HG02943 (cell line): ENCODE measurements around the gene IFT25.

ENCODE experiments used
- ATAC-seq: cut with Tn5 transposase; IDR thresholded peaks from one replicate; pipeline ENCODE4 v1.9.1; 2021; ENCODE audit warnings: mild to moderate bottlenecking, low read depth, moderate library complexity; ENCODE audit not compliant: unreplicated experiment

The IFT25 gene

DNA sequence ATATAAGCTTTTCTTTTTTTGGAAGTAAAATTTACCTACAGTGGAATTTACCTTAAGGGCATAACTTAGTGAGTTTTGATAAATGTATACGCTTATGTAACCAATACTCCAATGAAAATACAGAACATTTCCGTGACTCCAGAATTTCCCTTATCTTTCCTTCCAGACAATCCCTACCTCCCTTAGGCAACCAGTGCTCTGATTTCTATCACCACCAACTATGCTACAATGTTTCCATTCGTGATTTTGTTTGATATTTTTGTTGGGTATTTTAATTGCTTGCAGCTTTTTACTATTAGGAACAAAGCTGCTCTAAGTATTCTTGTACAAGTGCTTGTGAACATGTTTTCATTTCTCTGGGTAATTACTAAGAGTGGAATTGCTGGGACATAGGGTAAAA, 14.6 kb downstream of the IFT25 start:
- no peak for ATAC-seq

DNA sequence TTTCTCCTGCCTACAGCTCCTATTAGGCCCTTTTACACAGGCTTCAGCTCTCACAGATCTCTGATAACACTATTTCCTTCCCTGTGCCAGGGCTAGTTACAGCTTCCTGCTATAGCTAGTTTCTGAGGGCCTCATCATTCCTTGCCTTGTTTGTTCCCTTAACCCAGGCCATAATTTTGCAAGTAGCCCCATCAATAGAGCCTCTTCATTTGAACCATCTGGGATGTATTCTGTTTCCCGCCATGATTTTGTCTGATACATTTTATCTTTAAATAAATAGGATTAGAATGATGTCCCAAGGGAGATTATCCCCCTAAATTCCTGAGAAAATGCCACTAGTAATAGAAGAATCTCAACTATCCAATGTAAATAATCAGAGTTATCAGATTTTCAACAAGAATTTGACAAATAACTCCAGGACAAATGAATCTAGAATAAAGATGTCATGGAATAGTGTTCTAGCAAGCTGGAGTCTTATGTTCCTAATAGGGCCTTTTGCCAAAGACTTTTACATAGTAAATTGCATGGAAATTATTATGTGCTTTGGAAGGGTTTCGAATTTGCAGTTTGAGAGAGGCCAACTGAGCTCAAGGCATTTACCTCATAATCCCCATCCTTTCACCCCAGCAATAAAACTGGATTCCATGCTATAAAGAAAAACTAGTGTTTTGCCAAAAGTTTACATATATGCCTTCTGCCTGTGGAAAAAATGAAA, 16.1 kb downstream of the IFT25 start:
- no peak for ATAC-seq

- no peak for ATAC-seq
These were observed 18.1 kb downstream of the IFT25 start for GRCh38 chr1:53927376-53927881.

DNA sequence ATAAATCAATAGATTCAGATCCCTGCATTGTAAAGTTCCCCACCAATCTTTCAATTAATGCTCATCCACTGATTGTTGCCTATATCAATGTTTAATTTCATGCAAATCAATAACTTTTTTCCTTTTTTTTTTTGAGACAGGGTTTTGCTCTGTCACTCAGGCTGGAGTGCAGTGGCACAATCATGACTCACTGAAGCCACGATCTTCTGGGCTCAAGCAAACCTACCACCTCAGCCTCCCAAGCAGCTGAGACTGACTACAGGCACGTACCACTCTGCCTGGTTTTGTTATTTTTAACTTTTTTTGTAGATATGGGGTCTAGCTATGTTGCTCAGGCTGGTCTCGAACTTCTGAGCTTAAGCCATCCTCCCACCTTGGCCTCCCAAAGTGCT, 25.8 kb downstream of the IFT25 start:
- ATAC-seq, result no peak

DNA sequence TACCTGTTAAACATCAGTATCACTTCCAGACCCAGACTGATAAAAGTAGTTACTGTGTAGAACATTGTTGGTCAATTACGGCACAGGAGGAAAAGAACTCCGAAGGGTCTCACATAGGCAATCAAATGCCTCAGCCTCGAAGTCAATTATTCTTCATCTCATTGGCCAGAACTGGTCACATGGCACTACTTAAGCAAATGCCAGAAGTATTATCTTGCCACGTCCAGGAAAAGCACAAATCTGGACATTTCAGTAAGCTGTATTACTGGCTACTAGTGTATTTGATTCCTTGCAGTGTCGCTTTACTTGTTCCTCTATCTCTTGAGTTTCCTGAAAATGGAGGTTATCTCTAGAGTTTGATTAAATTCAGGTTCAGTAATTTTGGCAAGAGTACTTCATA, 27.2 kb downstream of the IFT25 start:
- ATAC-seq, result no peak

DNA sequence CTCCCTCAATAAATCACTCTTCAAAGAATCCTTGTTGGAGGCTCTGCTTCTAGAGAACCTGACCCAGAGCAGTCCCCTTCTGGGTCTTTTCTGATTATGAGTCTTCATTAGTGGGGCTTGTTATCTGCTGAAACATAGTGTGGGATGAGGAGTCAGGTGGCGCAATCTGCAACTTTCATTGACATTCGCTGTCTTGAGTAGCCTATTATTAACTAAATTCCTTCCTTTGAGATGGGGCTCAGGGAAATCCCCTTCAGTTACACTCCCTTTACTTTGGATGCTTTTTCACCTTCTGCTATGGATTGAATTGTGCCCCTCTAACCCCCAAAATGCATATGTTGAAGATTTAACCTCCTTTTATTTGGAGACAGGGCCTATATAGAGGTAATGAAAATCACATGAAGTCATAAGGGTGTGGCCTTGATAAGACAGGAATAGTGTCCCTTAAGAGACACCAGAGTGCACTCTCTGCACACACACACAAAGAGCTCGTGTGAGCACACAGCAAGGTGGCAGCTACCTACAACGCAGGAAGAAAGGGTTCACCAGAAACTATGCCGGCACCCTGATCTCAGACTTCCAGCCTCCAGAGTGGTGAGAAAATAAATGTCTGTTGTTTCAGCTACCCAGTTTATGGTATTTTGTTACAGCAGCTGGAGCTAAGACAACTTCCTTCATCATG, 32.0 kb downstream of the IFT25 start:
- ATAC-seq, result no peak

GRCh38 chr1:53911442-53911841, 34.1 kb downstream of the IFT25 start:
- ATAC-seq, result no peak

- ATAC-seq, result no peak
These were observed 35.6 kb downstream of the IFT25 start for GRCh38 chr1:53909946-53910345.

DNA sequence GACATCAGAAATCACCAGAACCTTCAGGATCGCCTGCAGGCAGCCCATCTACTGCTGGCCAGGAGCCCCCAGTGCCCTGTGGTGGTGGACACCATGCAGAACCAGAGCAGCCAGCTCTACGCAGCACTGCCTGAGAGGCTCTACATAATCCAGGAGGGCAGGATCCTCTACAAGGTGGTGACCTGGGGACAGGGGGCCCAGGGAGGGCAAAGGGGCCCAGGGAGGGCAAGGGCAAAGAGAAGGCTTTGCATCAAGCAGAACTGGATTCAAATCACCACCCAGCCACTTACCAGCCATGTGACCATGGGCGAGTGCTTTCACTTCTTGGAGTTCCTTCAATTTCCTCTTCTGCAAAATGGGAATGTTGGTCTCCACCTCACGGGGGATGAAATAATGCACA, 39.4 kb downstream of the IFT25 start:
- no peak for ATAC-seq

GRCh38 chr1:53905509-53905908, 40.0 kb downstream of the IFT25 start:
- ATAC-seq, result no peak

DNA sequence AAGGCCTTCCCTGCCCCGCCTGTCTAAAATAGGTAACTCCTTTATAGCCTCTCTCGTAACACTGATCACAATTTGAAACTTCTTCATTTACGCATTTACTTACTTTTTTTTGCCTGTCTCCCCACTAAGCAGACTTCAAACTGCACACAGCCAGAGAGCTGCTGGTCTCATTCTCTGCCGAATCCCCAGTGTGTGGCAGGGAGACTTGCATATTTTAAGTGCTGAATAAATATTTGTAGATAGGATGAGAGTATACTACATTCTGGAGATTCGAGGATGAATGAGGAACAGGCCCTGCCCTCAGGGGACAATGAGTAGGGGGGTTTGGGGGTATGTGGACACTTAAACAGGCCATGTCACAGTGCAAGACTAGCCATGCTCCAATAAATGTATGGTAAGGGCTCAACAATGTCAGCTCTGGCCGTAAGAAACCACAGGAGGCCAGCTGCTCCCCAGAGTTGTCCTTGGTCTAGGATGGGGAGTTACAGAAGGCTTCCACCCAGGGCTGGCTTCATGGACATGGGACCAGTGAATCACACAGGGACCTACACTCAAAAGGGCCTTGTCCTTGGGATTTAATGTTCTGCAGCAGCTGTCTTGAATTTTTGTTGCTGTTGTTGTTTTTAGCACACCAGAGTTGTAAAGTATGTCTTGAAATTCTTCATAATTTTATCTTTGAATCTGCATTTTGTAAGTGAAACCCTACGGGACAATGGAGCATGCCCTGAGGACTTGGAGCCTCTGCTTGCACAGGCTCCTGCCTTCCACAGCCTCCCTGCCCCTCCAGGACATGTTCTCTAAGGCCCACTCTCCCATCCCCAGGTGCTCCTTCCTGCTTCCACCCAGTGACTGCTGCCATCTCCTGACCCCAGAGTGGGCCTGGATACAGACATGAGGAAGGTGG, 43.0 kb downstream of the IFT25 start:
- no peak for ATAC-seq

DNA sequence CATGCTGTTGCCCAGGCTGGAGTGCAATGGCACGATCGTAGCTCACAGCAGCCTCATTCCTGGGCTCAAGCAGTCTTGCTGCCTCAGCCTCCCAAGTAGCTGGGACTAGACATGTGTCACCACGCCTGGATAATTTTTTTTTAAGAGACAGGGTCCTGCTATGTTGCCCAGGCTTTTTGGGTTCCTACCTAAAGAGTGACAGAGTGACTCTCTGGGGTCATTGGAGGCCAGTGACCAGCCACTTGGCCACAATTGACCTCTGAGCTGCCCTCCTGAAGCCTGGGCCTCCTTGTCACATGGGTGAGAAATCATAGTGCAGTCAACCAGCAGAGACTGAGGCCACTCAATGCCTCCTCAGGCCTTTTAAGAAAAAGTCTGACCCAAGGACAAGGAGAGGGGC, 45.8 kb downstream of the IFT25 start:
- ATAC-seq, result no peak

DNA sequence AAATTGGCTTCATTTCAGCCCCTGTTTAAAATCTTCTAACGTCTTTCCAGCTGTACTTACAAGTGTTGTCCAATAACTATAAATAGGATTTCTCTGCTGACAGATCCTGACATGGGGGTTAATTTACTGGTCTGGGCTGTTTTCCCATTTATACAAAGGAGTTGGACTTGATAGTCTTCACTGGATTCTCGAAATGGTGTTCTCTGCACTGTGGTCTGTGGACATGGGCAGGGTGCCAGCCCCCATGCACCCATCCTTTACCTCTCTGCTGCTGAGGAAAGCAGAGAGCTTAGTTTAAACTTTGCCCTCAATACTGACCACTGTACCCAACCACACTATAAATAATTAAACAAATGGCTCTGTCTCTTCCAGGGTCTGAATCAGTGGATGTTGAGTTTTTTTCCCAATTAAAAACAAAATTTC, 46.3 kb downstream of the IFT25 start:
- ATAC-seq, result no peak

DNA sequence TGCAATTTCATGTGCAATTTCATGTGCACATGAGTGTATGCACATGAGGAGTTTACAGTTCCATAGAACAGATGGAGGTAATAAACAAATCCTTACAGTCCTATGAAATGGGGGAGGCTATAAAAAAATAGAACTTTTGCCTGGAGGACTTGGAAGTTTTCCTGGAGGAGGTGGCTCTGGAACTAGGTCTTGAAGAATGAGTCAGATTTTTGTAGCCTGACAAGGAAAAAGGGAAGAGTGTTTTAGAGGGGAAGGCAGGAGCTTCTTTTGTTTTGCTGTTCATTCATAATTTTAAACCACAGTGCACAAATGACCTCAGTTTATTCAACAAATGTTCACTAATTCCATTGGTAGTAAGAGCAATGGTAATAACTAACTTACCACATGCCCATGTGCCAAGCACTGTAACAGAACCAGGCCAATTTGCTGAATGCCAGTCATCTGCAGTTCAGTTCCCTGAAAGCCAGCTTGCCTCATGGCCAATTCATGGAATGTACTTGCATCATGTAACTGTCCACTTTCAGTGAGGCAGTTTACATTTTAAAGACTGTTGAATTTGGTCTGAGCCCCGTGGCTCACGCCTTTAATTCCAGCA, 48.8 kb downstream of the IFT25 start:
- no peak for ATAC-seq

DNA sequence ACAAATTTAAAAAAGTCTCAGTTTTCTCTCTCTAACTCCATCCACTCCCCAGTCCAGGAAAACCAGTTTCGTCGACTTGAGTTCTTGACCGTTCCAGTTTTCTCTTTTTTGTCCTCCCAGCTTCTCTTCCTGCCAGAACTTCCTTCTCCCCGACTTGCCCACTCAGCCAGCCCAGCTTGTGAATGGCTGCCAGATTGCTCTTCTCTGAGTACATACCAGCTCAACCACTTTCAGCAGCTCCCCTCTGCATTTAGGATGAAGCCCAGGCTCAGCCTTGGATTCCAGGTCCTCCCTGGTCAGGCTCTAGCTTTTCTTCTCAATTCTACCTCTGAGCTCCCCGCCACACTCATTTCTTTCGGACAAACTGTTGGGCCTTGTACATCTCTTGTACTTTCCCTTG, 50.1 kb downstream of the IFT25 start:
- ATAC-seq, result no peak

GRCh38 chr1:53894644-53895043, 50.9 kb downstream of the IFT25 start:
- ATAC-seq, result no peak

DNA sequence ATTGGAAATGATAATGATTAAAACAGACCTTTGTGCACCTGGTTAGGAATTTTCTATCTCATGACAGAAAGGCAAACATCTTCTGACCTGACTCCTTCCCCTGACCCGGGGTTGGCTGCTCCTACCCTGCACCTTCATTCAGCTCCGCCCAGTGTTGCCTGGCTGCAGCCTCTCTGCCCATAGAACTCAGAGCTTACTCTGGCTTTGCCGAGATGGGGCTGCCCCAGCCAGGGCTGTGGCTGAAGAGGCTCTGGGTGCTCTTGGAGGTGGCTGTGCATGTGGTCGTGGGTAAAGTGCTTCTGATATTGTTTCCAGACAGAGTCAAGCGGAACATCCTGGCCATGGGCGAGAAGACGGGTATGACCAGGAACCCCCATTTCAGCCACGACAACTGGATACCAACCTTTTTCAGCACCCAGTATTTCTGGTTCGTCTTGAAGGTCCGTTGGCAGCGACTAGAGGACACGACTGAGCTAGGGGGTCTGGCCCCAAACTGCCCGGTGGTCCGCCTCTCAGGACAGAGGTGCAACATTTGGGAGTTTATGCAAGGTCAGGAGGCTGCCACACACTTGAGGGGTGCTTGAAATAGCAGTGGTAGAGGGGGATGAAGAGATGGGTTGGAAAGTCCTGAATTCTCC, 51.4 kb downstream of the IFT25 start, which contains the start of gene DIO1:
Gene DIO1 (plus strand): TSS at position 189 of the 638 bp plus-strand sequence. CDS start 24 bp downstream, at position 213.
- ATAC-seq, result no peak

GRCh38 chr1:53892911-53893310, 52.6 kb downstream of the IFT25 start:
- ATAC-seq, result no peak

- ATAC-seq, result no peak
These were observed 53.8 kb downstream of the IFT25 start for GRCh38 chr1:53891678-53892077.

DNA sequence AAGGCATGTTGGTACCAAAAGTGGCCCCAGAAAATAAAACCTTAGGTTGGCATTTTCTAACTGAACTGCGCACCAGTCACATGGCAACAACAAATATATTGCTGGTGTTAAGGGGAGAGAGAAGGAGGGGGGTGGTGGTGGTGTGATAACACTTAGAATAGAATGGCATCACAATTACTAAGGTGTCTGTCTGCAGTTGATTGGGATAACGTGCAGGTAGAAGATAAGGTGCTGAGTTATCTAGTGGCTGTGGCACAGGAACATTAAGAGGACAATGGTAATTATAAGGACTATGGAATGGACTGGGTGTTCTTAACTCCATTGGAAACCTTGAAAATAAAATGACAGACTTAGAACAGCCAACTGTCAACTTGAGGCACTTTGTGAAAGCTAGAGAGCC, 54.5 kb downstream of the IFT25 start:
- no peak for ATAC-seq
